ENCODE data around the gene PCLAF. TPM values are rescaled to one million over a fixed set of nuclear protein-coding genes. Genes with fewer than 3 reads are reported as not detected.

Gene PCLAF
- total and polyA plus RNA-seq, 2 donors from 2014 or later: 1.3 to 1.5 TPM

DNA sequence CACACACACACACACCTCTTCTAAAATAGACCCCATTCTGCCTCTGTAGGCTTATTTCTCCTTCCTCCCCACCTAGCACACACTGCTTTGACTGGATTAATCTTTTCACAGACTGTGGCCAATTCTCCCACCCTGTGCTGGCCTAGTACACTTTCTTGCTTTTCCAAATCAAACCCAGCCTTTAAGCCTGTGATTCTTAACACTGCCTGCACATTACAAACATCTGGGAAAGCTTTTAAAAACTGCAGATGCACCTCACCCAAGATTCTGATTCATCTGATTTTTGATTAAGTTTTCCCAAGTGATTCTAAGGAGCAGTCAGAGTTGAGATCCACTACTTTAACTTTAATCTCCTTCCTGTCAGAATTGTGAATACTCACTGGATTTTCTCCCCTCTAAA is 38.0 kb downstream of the PCLAF start:
- Histone ChIP-seq H3K4me3 (ENCODE audit: low read length in 3 of 3) (no peak overlapping the region), H3K36me3 (ENCODE audit: control insufficient read depth in 2 of 3, insufficient read depth in 3 of 3, low read length in 3 of 3) (no peaks in the 10 kb centered on the region), H3K9ac (ENCODE audit: low read length in 3 of 3) (no peak overlapping the region), H3K9me3 (ENCODE audit: control insufficient read depth in 2 of 3, insufficient read depth in 1 of 3, low read length in 3 of 3) (no peaks in the 10 kb centered on the region), H3K27ac (ENCODE audit: low read depth in 2 of 2, low read length in 2 of 2) (no peak overlapping the region), H3K27me3 (ENCODE audit: control insufficient read depth, insufficient read depth, low read length) (no peaks in the 10 kb centered on the region), H3K4me1 (ENCODE audit: control insufficient read depth in 2 of 3, insufficient read depth in 2 of 3, low read depth in 1 of 3, low read length in 3 of 3) (peaks cover 0 to 9% (median 0%) of the 10 kb centered on the region in 3 donors)
- FAIRE-seq (no peak), DNase-seq (no peak)
- intact Hi-C loops (cut with DNase I): no loop called here
- TF ChIP-seq, protein P1, sequence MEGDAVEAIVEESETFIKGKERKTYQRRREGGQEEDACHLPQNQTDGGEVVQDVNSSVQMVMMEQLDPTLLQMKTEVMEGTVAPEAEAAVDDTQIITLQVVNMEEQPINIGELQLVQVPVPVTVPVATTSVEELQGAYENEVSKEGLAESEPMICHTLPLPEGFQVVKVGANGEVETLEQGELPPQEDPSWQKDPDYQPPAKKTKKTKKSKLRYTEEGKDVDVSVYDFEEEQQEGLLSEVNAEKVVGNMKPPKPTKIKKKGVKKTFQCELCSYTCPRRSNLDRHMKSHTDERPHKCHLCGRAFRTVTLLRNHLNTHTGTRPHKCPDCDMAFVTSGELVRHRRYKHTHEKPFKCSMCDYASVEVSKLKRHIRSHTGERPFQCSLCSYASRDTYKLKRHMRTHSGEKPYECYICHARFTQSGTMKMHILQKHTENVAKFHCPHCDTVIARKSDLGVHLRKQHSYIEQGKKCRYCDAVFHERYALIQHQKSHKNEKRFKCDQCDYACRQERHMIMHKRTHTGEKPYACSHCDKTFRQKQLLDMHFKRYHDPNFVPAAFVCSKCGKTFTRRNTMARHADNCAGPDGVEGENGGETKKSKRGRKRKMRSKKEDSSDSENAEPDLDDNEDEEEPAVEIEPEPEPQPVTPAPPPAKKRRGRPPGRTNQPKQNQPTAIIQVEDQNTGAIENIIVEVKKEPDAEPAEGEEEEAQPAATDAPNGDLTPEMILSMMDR (IDR thresholded peaks at IDR 0.05; ENCODE audit: borderline replicate concordance, extremely low read depth, insufficient read depth): no peak

- intact Hi-C loops (cut with DNase I): no loop called here
- H3K27ac ChIP-seq (ENCODE audit: low read depth in 2 of 2, low read length in 2 of 2): no peak overlapping the region
Measured at GRCh38 chr15:64341961-64342360, 39.3 kb downstream of the PCLAF start.

GRCh38 chr15:64340355-64340754 is 40.9 kb downstream of the PCLAF start:
- Histone ChIP-seq H3K27me3 (ENCODE audit: control insufficient read depth, insufficient read depth, low read length) (no peaks in the 10 kb centered on the region), H3K9ac (ENCODE audit: low read length in 3 of 3) (no peak overlapping the region), H3K4me1 (ENCODE audit: control insufficient read depth in 2 of 3, insufficient read depth in 2 of 3, low read depth in 1 of 3, low read length in 3 of 3) (peaks cover 0 to 9% (median 0%) of the 10 kb centered on the region in 3 donors), H3K9me3 (ENCODE audit: control insufficient read depth in 2 of 3, insufficient read depth in 1 of 3, low read length in 3 of 3) (no peaks in the 10 kb centered on the region), H3K27ac (ENCODE audit: low read depth in 2 of 2, low read length in 2 of 2) (no peak overlapping the region), H3K36me3 (ENCODE audit: control insufficient read depth in 2 of 3, insufficient read depth in 3 of 3, low read length in 3 of 3) (no peaks in the 10 kb centered on the region), H3K4me3 (ENCODE audit: low read length in 3 of 3) (no peak overlapping the region)
- DNase-seq: no peak
- TF ChIP-seq, protein P1 (IDR thresholded peaks at IDR 0.05; ENCODE audit: borderline replicate concordance, extremely low read depth, insufficient read depth): no peak
- no peak for FAIRE-seq
- intact Hi-C loops (cut with DNase I): no loop called here

More at GRCh38 chr15:64341961-64342360, 39.3 kb downstream of the PCLAF start:
- TF ChIP-seq, protein P1 (IDR thresholded peaks at IDR 0.05; ENCODE audit: borderline replicate concordance, extremely low read depth, insufficient read depth): no peak
- no peaks in the 10 kb centered on the region for H3K27me3 ChIP-seq (ENCODE audit: control insufficient read depth, insufficient read depth, low read length)
- no peak overlapping the region for H3K4me3 ChIP-seq (ENCODE audit: low read length in 3 of 3)
- no peaks in the 10 kb centered on the region for H3K36me3 ChIP-seq (ENCODE audit: control insufficient read depth in 2 of 3, insufficient read depth in 3 of 3, low read length in 3 of 3)
- H3K4me1 ChIP-seq (ENCODE audit: control insufficient read depth in 2 of 3, insufficient read depth in 2 of 3, low read depth in 1 of 3, low read length in 3 of 3): peaks cover 0 to 9% (median 0%) of the 10 kb centered on the region in 3 donors
- H3K9ac ChIP-seq (ENCODE audit: low read length in 3 of 3): no peak overlapping the region
- DNase-seq (no peak), FAIRE-seq (no peak)
- H3K9me3 ChIP-seq (ENCODE audit: control insufficient read depth in 2 of 3, insufficient read depth in 1 of 3, low read length in 3 of 3): no peaks in the 10 kb centered on the region

DNA sequence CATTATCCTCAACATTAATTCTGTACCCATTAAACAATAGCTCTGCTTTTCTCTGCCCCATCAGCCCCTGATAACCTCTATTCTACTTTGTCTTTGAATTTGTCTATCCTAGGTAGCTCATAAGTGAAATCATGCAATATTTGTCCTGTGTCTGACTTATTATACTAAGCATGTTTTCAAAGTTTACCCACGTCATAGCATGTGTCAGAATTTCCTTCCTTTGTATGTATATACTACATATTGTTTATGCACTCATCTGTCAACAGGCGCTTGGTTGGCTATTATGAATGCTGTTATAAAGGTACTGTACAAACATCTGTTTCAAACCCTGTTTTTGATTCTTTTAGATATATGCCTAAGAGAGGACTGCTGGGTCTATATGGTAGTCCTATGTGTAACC is 43.5 kb downstream of the PCLAF start:
- FAIRE-seq (no peak), DNase-seq (no peak)
- H3K9me3 ChIP-seq (ENCODE audit: control insufficient read depth in 2 of 3, insufficient read depth in 1 of 3, low read length in 3 of 3): no peaks in the 10 kb centered on the region
- no peak overlapping the region for H3K9ac ChIP-seq (ENCODE audit: low read length in 3 of 3)
- H3K4me1 ChIP-seq (ENCODE audit: control insufficient read depth in 2 of 3, insufficient read depth in 2 of 3, low read depth in 1 of 3, low read length in 3 of 3): no peaks in the 10 kb centered on the region
- H3K27ac ChIP-seq (ENCODE audit: low read depth in 2 of 2, low read length in 2 of 2): no peak overlapping the region
- no peaks in the 10 kb centered on the region for H3K36me3 ChIP-seq (ENCODE audit: control insufficient read depth in 2 of 3, insufficient read depth in 3 of 3, low read length in 3 of 3)
- intact Hi-C loops (cut with DNase I): no loop called here
- H3K27me3 ChIP-seq (ENCODE audit: control insufficient read depth, insufficient read depth, low read length): no peaks in the 10 kb centered on the region
- H3K4me3 ChIP-seq (ENCODE audit: low read length in 3 of 3): no peak overlapping the region
- TF ChIP-seq, protein P1 (IDR thresholded peaks at IDR 0.05; ENCODE audit: borderline replicate concordance, extremely low read depth, insufficient read depth): no peak

Measured in kidney (tissue), 14 donors.